Kidney (tissue), 14 donors: ENCODE results near the gene PLCB1. TPM values are rescaled to one million over a fixed set of nuclear protein-coding genes. Genes with fewer than 3 reads are reported as not detected.
A peak's percentile ranks its signal among the peaks of the same experiment; 100 is the strongest.
"Not testable (repeated sequence)": the region's sequence is repeated elsewhere in the genome, so short reads cannot be mapped to it uniquely, and the experiment has no call there.

Experiments
- DNase-seq, 5 donors: peaks; one replicate each; pipeline ENCODE4 v3.0.0-alpha.2; 2013 to 2020
- FAIRE-seq: peaks from 2 replicates; lab custom pipeline; 2012; peaks lifted over from hg19 to GRCh38; lab: Jason Lieb, UNC
- H3K27ac ChIP-seq, 2 donors: one replicate each; pipeline ENCODE4 v1.7.0; 2013; ENCODE audit warnings: low read depth in 2 of 2, low read length in 2 of 2, inconsistent platforms in 1 of 2
- H3K27me3 ChIP-seq: one replicate; pipeline ENCODE4 v1.7.1; 2013; ENCODE audit warnings: low read length, inconsistent platforms; ENCODE audit not compliant: control insufficient read depth, insufficient read depth
- H3K36me3 ChIP-seq, 3 donors: one replicate each; pipeline versions ENCODE4 v1.7.0 to v1.7.1; 2013; ENCODE audit warnings: low read length in 3 of 3, control low read depth in 1 of 3, inconsistent platforms in 1 of 3; ENCODE audit not compliant: insufficient read depth in 3 of 3, control insufficient read depth in 2 of 3
- H3K4me1 ChIP-seq, 3 donors: one replicate each; pipeline versions ENCODE4 v1.7.0 to v1.7.1; 2013; ENCODE audit warnings: low read length in 3 of 3, inconsistent platforms in 1 of 3, low read depth in 1 of 3; ENCODE audit not compliant: control insufficient read depth in 2 of 3, insufficient read depth in 2 of 3
- H3K4me3 ChIP-seq, 3 donors: one replicate each; pipeline versions ENCODE4 v1.7.0 to v1.8.1; 2013; ENCODE audit warnings: low read length in 3 of 3, control low read depth in 1 of 3, inconsistent platforms in 1 of 3
- H3K9ac ChIP-seq, 3 donors: one replicate each; pipeline versions ENCODE4 v1.7.0 to v1.7.1; 2013; ENCODE audit warnings: low read length in 3 of 3, control low read depth in 1 of 3, inconsistent platforms in 1 of 3
- H3K9me3 ChIP-seq, 3 donors: one replicate each; pipeline versions ENCODE4 v1.7.0 to v1.7.1; 2013; ENCODE audit warnings: low read length in 3 of 3, control low read depth in 1 of 3, inconsistent platforms in 1 of 3; ENCODE audit not compliant: control insufficient read depth in 2 of 3, insufficient read depth in 1 of 3
- CTCF ChIP-seq: IDR thresholded peaks from 3 replicates; pipeline ENCODE4 v1.5.1; 2012; ENCODE audit warnings: mild to moderate bottlenecking, moderate library complexity, borderline replicate concordance; ENCODE audit not compliant: insufficient read depth; ENCODE audit errors: extremely low read depth
- intact Hi-C: fragments of 100-400 bp; cut with DNase I; formaldehyde crosslinking; loops from one replicate; pipeline ENCODE4 v1.11.1; 2022
- polyA plus RNA-seq: library from polyadenylated mRNA; stranded (reverse); fragments of 350-450 nt; fragmentation: Illumina TruSeq; extraction: RNeasy Lipid Tissue Mini Kit (QIAGEN cat#74804); gene quantifications from one replicate; pipeline ENCODE4 v1.2.3, GENCODE V29; 2014; ENCODE audit warnings: low read depth, low replicate concordance; ENCODE audit not compliant: insufficient read depth
- total RNA-seq: library from RNA; stranded (reverse); fragmentation: NEBNext Ultra II Directional; extraction: Animal tissue kit (Norgen Biotek cat#: 25700); gene quantifications from one replicate; pipeline ENCODE4 v1.2.1, GENCODE V29; 2021
- donor health status: control.
- donor health status: control.
- donor health status: control.
- donor health status: control.
- donor health status: control.
- donor health status: DM: yes; HTN: yes; CAD: no.
- donor health status: Normal renal cell carcinoma (clear cell type).

The PLCB1 gene
- total and polyA plus RNA-seq, 2 donors from 2014 or later = 9.4 to 107 TPM

DNA sequence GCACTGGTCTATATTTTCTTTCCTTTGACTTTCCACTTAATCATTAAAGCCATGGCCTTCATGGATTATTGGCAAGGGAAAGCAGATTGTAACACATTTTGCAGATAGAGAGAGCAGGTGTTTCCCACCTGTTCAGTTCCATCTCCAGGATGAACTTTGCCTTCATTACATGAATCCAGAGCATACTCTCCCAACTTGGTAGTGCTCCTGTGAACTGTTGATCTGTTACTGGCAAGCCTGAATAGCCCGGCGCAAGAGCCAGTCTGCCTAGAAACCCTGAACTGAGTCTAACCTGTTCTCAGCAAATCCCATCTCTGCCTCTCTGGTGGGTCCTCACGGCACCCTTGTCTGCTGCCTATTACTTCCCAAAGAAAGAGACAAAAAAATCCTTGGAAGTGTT lies 210.3 kb downstream of the PLCB1 start:
- Histone ChIP-seq H3K36me3 (no peaks in the 10 kb centered on the region), H3K27me3 (no peaks in the 10 kb centered on the region), H3K4me3 (no peak overlapping the region), H3K9ac (no peak overlapping the region), H3K27ac (no peak overlapping the region), H3K9me3 (no peaks in the 10 kb centered on the region), H3K4me1 (peaks cover 0 to 5% (median 0%) of the 10 kb centered on the region in 3 donors)
- TF ChIP-seq CTCF = no peak
- intact Hi-C loops = no loop called here
- no peak for DNase-seq
- FAIRE-seq = no peak

GRCh38 chr20:8344106-8344505 lies 212.0 kb downstream of the PLCB1 start:
- intact Hi-C loops = no loop called here
- Histone ChIP-seq H3K9me3 (no peaks in the 10 kb centered on the region), H3K27me3 (no peaks in the 10 kb centered on the region), H3K9ac (no peak overlapping the region), H3K27ac (no peak overlapping the region), H3K36me3 (no peaks in the 10 kb centered on the region), H3K4me3 (no peak overlapping the region), H3K4me1 (peaks cover 0 to 5% (median 0%) of the 10 kb centered on the region in 3 donors)
- TF ChIP-seq CTCF = no peak
- FAIRE-seq (no peak), DNase-seq (no peak)

- no peaks in the 10 kb centered on the region for H3K36me3 ChIP-seq
- peaks cover 0 to 5% (median 0%) of the 10 kb centered on the region in 3 donors for H3K4me1 ChIP-seq
- DNase-seq (peak in 1 of 5 donors; percentile 22), FAIRE-seq (no peak)
- H3K4me3 ChIP-seq = no peak overlapping the region
- TF ChIP-seq CTCF = no peak
- no peak overlapping the region for H3K27ac ChIP-seq
- no peaks in the 10 kb centered on the region for H3K9me3 ChIP-seq
- no peak overlapping the region for H3K9ac ChIP-seq
- intact Hi-C loops = no loop called here
- no peaks in the 10 kb centered on the region for H3K27me3 ChIP-seq
Observed at GRCh38 chr20:8344631-8345030, 212.6 kb downstream of the PLCB1 start.

- Histone ChIP-seq H3K4me1 (peaks cover 0 to 5% (median 0%) of the 10 kb centered on the region in 3 donors), H3K27ac (no peak overlapping the region), H3K36me3 (no peaks in the 10 kb centered on the region), H3K9me3 (no peaks in the 10 kb centered on the region), H3K4me3 (no peak overlapping the region), H3K27me3 (no peaks in the 10 kb centered on the region), H3K9ac (no peak overlapping the region)
- no peak for TF ChIP-seq CTCF
- DNase-seq (peak in 2 of 5 donors; percentile 53), FAIRE-seq (no peak)
- intact Hi-C loops = no loop called here
Observed at GRCh38 chr20:8346700-8347270, 214.7 kb downstream of the PLCB1 start.

DNA sequence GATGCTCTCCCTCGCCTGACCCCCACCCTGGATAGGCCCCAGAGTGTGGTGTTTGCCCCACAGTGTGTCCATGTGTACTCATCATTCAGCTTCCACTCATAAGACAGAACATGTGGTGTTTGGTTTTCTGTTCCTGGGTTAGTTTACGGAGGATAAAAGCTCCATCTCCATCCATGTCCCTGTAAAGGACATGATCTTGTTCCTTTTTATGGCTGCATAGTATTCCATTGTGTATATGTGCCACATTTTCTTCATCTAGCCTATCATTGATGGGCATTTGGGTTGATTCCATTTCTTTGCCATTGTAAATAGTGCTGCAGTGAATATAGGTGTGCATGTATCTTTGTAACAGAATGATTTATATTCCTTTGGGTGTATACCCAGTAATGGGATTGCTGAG lies 218.2 kb downstream of the PLCB1 start:
- FAIRE-seq, H3K27ac ChIP-seq, H3K27me3 ChIP-seq, H3K4me1 ChIP-seq, H3K4me3 ChIP-seq, DNase-seq, H3K36me3 ChIP-seq, H3K9me3 ChIP-seq, intact Hi-C loops, H3K9ac ChIP-seq: not testable (repeated sequence)
